Retina (tissue), 1 donor: Measurements from ENCODE around the gene GUF1.
"Not testable (repeated sequence)": the region's sequence is repeated elsewhere in the genome, so short reads cannot be mapped to it uniquely, and the experiment has no call there.

ENCODE experiments used
- DNase-seq: peaks from one replicate; pipeline ENCODE4 v3.0.0-alpha.2; 2016

Gene GUF1

GRCh38 chr4:44713125-44713524, 34.9 kb downstream of the GUF1 start:
- DNase-seq: no peak

- DNase-seq: no peak
Measured at GRCh38 chr4:44716597-44716996, 38.4 kb downstream of the GUF1 start.

- DNase-seq: peak; percentile 33
Measured at GRCh38 chr4:44720371-44720770, 42.2 kb downstream of the GUF1 start.

GRCh38 chr4:44722001-44722400, 43.8 kb downstream of the GUF1 start:
- no peak for DNase-seq

GRCh38 chr4:44725166-44725565, 46.9 kb downstream of the GUF1 start:
- DNase-seq: no peak

- no peak for DNase-seq
Measured at GRCh38 chr4:44725726-44726037, 47.5 kb downstream of the GUF1 start.

- peak; percentile 93 for DNase-seq
Measured at GRCh38 chr4:44726038-44726871, 48.0 kb downstream of the GUF1 start, which contains the start of gene GNPDA2. GNPDA2 (minus strand) TSS chr4:44726556; CDS start chr4:44722207, 4,349 bp downstream.

GRCh38 chr4:44727471-44727870, 49.3 kb downstream of the GUF1 start:
- DNase-seq: no peak

GRCh38 chr4:44728694-44729093, 50.5 kb downstream of the GUF1 start:
- not testable (repeated sequence) for DNase-seq

- DNase-seq: no peak
Measured at GRCh38 chr4:44736900-44737299, 58.7 kb downstream of the GUF1 start.

GRCh38 chr4:44738615-44739014, 60.4 kb downstream of the GUF1 start:
- DNase-seq: no peak

GRCh38 chr4:44740201-44740600, 62.0 kb downstream of the GUF1 start:
- no peak for DNase-seq
